GM18520 (cell line): ENCODE data around the gene PHACTR3.

Source experiments
- ATAC-seq: cut with Tn5 transposase; IDR thresholded peaks from one replicate; pipeline ENCODE4 v1.9.1; 2021; ENCODE audit not compliant: unreplicated experiment

The PHACTR3 gene

DNA sequence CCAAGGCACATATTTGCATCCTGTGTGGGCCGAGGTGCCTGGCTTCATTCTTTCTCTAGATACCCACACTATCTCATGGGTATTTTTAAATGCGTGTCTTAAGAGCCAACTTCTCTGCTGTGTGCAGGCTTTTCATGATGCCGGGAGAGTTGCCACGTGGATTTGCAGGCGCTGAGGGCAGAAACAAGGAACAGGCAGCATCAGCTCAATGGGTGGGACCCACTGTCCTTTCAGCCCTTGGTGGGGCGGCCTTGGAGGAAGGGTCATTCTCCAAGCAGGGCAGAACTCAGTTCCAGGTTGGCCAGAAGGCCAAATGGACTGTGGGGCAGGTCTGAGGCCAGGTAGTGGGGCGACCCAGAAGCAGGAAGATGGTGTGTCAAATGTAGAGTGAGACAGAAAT is 84.7 kb downstream of the PHACTR3 start:
- ATAC-seq = no peak

DNA sequence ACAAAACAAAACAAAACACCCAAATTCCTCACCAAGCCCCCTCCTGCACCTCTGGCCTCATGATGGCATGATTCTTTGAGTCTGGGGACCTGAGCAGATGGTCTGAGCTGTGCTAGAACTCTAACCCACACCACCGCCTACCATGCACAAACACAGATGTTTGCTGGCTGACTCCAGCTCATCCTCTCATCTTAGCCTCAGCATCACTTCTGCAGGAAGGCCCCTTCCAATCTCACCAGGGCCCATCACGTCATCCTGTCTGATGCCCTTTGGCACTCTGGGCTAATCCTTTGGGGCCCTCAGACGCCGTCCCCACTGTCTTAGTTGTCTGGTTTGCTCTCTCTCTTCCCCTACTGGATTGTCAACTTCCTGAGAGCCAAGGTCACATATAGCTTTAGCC is 85.8 kb downstream of the PHACTR3 start:
- no peak for ATAC-seq

DNA sequence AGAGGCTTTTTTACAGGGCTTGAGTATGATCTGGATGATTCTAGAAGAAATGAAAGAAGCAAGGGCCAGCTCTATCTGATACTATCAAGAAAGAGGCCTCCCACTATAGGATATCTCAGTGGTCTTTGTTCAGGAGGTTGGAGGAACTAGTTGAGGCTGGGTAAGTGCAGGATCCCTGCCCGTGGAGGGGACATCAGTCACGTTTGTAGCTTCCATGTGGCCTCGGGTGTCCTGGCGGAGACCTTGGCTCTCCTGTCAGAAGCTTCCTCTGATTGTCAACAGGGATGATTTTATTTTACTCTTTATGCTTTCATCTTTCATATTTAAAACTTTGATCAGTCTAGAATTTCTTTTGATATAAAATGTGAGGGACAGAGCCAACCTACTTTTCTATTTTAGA is 86.6 kb downstream of the PHACTR3 start:
- no peak for ATAC-seq

DNA sequence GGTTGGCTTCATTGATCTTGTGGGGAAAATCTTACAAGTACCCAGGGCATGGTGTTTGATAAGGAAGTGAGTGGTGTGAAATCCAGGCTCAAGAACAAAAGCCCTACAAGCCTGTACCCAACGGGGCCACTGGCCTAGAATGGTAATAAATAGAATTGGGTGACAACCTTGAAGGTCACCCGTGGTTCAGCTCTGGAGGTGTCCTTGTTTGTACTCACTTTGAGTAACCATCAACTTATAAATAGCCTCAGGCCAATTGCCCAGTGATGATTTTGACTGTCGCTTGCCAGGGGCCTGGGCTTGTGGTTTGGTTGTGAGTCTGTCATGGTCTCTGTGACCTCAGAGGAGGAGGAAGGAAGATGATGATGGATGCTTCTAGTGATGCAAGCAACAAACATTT is 87.8 kb downstream of the PHACTR3 start:
- ATAC-seq = no peak

DNA sequence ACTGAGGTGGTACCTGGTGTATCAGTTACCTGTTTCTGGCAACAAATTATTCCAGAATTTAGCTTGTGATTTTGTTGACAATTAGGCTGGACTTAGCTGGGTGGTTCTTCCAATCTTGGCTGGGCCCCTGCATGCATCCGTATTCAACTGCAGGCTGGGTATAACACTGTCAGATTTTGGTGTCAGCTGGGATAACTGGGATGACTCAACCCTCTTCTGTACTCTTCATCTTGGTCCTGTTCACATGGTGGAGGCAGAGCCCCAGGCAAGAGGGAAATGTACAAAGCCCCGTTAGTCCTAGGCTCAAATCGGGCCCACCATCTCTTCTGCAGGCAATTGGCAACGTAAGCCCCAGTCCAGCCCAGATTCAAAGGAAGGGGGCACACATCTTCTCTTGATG is 89.2 kb downstream of the PHACTR3 start:
- ATAC-seq = no peak

DNA sequence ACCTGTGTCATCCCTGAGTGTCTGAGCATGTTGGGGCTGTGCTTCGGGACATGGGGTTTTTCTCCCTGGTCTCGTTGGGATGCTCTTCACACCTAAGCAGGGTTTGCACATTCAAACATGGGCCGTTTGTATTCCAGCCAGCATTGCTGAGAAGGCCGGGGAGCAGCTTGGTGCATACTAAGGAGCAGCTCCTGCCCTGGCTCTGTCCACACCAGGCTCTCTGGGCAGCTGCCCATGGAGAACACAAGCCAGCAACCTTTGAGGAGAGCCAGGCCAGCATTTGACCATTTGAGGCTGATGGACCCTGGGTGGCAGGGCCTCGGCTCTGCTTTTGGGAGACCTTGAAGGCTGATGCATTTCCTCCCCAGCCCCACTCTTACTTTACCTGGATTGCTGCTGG is 92.1 kb downstream of the PHACTR3 start:
- no peak for ATAC-seq

DNA sequence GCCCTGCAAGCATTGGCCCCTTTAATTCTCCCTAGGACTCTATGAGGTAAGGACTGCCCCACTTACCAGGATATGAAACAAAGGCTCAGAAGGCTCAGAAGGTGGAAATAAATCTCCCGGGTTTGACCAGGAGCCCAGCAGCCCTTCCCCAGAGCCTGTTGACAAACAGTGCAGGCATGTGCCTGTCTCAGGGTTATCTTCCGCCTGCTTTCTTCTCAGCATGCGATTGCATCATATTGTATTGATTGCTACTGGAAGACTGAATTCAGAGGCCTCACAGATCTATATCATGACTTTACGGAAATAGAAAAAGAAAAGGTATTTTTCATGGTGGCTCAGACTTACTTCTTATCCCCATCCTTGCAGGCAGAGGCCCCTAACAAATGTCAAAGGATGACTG is 92.7 kb downstream of the PHACTR3 start:
- ATAC-seq = no peak

DNA sequence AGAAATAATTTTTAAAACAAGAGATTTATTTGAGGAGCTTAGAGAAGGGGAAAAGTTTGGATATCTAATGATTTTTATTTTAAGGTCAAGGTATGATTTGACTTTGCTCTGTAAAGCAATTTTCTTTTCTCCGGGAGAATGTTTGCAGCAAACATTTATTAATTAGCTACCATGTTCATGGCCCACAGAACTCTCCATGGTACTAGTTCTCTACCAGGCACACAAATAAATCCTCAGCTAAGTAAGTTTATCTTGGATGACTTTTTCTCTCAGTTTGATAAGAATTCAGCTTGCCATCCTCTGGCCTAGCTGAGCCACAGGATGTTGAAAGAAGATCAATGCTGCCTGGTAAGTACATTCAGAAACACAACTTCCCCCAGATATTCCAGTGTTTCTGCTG is 94.3 kb downstream of the PHACTR3 start:
- ATAC-seq = no peak

DNA sequence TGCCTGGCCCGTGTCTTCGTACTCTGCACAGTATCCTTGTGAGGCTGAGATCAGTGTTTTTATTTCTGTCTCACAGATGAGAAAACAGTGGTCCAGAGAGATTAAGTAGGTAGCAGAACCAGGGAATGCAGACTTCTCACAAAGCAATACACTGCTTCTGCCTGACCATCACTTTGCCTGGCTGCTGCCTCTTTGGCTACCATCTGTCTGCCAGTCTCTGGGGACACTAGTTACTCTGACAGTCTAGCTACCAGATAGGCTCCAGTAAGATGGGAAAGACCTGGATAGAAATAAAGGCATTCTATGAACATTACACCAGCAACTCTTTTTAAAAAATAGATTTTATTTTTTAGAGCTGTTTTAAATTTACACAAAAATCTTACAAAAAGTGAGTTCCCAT is 96.9 kb downstream of the PHACTR3 start:
- no peak for ATAC-seq

DNA sequence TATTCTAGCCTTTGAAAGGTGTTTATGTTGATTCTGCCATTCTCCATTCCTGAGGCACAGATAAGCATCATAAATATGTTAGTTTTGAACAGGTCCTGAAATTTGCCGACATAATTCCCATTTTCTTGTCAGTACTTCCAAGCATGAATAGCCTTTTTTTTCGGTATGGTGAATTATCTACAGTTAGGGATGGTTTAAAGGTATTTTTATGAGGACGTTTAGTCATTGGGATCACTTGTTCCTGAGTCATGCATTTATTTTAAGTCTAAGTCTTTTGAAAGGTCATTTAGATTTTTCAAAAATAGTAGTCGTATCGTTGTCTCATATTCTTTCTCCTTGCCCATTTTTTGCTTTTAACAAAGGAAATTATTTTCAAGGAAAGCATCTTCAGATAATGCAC is 98.7 kb downstream of the PHACTR3 start:
- ATAC-seq = no peak

DNA sequence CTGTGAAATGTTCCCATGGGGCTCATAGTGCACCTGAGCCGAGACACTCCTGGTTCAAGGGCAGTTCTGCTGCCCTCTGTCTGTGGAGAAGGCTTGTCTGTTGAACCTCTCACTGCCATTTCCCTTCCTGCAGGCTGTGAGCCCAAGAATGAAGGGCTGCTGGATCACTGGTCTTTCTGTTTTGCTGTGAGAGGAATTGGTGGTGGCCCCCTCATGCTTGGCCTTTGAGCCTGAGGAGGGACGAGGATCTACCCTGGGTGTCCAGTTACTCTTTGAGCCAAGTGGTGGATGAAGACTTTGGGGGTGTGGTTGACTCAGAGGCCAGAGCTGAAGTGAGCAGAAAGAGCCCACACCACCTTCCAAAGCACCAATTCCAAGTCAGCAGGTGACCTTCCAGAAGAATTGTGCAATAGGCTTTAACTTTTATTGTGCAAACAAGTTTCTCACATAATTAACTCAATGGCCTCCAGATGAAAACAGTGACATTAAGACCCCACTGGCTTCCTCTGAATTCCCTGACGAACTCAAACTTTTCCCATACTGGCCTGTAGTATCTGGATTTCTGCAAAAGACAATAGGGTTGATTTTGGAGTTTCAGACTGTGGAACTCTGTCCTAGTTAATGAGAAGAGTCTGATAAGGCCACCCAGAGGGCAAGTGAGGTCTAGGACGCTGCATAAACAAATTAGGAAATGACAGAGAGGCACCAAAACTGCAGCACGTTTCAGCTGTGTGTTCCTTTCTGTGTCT is 101.5 kb downstream of the PHACTR3 start:
- no peak for ATAC-seq

DNA sequence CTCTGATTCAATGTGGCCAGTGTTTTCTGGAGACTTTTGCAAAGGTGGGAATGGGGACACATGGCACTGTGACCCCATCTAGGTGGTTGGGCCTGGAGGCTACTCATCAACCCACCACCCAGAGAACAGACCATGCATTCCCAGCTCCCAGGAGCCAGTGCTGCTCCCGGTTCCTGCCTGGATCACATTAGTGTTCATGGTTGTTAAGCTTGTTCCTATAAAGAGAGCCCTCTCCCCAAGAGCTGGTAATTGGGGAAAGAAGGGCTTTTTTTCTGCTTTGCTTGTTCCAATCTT is 102.0 kb downstream of the PHACTR3 start:
- ATAC-seq = no peak

DNA sequence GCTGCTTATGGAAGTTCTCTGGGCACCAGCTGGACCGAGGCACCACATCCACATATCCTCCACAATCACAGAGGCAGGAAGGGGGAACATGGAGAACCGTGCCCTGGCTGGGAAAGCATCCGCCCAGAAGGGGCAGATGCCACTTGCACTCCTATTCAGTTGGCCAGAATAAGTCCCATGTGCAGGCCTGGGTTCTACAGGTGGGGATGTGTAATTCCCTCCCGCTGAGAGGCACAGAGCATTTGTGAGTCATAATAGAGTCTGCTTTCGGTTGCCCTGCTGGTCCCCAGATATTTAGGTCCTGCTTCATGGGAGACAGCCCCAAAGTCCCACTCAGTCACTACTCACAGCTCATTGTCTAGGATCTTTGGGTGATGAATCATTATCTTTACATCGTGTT is 104.0 kb downstream of the PHACTR3 start:
- ATAC-seq = no peak

DNA sequence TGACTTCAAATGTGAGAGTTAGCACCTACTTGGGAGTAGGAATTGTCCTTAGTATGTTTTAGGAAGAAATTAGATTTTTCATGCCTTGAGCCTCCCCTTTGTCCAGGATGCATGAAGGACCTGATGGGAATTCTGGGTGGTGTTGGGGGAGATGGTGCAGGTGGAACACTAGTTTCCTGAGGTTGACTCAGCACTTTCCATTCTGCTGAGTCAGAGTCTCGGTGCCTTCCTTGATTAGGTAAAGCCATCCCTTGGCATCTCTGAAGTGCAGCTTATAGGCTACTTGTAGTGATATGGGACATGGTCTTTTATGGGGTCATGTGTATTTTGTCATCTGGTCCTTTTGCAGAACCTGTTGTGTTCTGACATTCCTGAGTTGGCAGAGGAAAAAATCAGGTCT is 105.3 kb downstream of the PHACTR3 start:
- no peak for ATAC-seq

DNA sequence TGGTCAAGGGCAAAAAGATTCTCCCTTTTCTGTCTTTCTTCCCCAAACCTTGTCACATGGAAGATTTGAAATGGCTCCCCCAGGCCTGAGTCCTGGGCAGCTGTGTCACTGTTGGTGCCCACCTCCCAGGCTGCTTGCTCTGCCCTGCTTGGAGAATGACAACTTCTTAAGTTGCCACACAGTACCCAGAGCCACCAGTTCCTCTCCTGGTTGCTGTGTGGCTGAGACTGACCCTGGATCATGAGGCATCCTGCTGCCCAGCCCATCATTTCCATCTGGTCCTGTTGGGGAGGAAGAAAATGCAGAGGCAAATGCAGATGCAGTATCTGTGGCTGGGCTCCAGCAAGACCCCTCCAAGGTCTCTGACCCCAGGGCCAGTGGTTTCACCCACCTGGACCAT is 113.7 kb downstream of the PHACTR3 start:
- no peak for ATAC-seq

DNA sequence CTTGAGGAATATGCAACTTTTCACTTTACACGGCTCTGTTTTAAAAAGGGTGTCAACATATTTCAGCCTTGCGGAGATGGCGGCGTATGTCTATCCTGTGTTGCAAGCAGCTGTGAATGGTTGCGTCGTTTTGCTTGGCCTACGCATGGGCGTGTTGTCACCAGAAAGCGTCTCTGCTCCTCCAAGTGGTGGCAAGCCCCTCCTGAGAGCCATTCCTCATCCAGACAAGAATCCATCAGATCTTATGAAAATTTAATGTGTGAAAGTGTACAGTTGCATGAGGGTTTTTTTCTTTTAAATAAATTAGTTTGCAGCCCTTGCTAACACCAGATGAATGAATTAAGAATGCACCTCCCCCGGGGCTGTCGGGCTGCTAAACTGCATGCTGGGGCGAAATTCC is 114.4 kb downstream of the PHACTR3 start:
- ATAC-seq = no peak

DNA sequence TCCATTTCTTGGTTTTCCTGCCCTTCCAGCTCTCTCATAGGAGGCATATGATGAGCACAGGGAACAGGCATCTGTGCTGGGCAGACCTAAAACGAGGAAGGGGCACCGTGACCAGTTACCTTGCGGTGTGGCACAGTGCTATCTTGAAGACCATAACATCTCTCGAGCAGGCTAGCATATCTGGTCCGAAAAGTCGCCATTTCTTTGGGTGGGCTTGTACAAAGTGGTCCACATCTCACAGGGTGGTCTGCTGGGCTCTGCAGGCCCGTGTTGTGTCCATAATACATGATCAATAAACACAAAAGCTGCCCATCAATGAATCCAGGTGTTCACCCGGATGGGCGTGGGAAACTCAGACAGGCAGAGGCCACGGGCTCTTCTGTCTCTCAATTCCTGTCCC is 115.7 kb downstream of the PHACTR3 start:
- ATAC-seq = no peak

DNA sequence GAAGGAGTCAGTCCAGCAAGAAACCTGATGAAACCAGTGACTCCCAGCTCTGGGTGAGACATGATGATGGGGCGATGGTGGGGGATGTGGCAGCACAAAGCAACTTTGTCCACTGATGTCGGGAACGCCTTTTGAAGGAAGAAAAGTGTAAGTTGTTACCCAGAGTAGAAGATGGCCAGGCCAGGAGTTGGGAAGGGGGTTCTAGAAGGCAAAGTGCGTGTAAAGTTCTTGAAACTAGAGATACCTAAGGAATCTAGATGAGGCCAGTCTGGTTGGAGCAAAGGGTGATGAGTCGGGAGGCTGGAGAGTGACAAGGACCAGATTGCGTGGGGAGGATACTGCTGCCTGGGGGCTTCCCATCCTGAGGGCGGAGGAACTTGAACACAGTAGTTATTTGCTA is 117.0 kb downstream of the PHACTR3 start:
- ATAC-seq = no peak

DNA sequence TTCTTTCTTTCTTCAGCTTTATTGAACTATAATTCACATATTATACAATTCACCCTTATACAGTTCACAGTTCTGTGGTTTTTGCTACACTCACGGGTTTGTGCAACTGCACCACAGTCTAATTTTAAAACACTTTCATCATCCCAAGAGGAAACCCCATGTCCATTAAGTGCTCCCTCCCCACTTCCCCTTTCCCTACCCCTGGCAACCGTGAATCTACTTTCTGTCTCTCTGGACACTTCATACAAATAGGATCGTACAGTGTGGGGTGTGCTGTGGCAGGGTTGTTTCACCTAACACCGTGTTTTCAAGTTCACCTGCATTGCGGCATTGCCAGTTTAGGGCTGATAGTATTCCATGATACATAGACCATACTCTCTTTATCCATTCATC is 118.8 kb downstream of the PHACTR3 start:
- no peak for ATAC-seq

DNA sequence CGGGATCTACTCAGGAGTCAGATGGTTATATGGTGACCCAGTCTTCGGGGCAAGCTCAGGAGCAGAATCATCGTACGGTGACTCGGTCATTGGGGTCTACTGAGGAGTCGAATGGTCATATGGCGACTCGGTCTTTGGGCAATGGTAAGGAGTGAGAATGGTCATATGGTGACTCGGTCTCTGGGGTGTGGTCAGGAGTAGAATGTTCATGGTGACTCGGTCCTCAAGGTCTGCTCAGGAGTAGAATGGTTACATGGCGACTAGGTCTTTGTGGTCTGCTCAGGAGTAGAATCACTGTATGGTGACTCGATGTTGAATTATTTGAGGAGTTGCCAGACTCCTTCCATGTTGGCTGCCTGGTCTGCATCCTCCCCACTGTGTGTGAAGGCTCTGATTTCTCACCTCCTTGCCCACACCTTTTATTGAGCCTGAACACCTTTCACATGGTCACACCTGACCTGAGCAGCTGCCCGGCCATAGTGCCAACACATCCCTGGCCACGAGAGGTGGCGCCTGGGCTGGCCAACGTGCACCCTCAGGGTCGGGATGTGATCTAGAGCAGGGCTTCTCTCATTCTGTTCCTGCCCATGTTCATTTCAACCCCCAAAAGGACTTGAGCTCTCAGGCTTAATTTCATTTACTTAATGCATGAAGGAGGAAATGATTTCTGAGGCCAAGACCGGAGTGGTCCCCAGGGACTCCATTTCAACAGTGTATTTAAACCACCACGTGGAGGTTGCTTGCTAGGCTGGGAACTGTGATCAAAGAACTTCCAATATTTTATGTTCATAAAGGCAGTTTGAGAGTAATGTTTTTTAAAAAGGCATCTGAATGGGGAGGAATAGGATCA is 119.5 kb downstream of the PHACTR3 start:
- ATAC-seq = no peak

DNA sequence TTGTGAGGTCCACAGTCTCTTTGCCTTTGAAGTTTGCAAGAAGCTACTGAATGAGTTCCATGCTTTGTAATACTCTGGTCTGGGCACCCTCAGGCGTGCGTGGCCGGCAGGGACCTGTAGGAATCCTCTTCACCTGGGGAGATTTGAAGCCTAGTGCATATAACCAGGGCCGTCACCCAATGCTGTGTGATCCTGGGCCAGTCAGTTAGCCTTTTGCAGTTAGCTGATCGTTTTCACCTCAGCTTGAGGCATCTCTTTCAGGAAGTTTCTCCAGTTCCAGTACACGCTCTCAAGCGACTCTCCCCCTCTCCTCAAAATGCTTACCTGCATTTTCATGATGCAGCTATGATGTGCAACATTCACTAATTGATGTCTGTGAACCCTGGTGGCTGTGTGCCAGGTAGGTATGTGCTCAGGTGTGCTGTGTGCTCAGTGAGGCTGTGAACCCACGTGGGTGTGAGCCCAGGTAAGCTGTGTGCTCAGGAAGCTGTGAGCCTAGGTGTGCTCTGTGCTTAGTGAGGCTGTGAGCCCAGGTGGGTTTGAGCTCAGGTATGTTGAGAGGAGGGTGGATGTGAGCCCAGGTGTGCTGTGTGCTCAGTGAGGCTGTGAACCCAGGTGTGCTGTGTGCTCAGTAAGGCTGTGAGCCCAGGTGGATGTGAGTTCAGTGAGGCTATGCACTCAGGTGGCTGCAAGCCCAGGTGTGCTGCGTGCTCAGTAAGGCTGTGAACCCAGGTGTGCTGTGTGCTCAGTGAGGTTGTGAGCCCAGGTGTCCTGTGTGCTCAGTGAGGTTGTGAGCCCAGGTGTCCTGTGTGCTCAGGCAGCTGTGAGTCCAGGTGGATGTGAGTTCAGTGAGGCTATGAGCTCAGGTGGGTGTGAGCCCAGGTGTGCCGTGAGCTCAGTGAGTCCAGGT is 120.4 kb downstream of the PHACTR3 start:
- ATAC-seq = no peak
